ENCODE data around the gene AGRN.
"Not testable (repeated sequence)": the region's sequence is repeated elsewhere in the genome, so short reads cannot be mapped to it uniquely, and the experiment has no call there.

The AGRN gene

DNA sequence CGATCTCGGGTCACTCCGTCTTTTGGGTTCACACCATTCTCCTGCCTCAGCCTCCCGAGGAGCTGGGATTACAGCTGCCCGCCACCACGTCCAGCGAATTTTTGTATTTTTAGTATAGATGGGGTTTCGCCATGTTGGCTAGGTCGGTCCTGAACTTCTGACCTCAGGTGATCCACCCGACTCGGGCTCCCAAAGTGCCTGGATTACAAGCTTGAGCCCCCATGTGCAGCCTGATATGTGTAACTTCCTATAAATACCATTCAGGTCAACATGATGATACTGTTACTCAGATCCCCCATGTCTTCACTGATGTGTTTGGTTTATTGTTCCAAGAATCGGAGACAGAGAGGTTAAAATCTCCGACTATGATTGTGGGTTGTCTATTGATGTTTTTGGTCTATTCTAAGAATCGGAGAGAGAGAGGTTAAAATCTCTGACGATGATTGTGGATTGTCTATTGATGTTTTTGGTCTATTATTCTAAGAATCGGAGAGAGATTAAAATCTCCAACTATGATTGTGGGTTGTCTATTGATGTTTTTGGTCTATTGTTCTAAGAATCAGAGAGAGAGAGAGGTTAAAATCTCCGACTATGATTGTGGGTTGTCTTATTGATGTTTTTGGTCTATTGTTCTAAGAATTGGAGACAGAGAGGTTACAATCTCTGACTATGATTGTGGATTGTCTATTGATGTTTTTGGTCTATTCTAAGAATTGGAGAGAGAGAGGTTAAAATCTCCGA, 78.9 kb downstream of the AGRN start:
- DNase-seq, result no peak

DNA sequence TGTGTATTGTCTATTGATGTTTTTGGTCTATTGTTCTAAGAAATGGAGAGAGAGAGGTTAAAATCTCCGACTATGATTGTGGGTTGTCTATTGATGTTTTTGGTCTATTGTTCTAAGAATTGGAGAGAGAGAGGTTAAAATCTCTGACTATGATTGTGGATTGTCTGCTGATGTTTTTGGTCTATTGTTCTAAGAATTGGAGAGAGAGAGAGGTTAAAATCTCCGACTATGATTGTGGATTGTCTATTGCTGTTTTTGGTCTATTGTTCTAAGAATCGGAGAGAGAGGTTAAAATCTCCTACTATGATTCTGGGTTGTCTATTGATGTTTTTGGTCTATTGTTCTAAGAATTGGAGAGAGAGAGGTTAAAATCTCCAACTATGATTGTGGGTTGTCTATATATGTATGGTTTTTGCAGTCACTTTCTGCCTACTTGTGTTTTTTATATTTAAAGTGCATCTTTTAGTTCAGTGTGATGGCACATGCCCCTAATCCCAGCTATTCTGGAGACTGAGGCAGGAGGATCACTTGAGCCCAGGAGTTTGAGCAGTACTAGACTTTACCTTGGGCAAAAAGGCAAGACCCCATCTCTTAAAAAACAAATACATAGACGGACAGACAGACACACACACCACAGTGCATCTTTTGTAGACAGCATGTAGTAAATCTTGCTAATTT, 79.7 kb downstream of the AGRN start:
- DNase-seq, result no peak

DNA sequence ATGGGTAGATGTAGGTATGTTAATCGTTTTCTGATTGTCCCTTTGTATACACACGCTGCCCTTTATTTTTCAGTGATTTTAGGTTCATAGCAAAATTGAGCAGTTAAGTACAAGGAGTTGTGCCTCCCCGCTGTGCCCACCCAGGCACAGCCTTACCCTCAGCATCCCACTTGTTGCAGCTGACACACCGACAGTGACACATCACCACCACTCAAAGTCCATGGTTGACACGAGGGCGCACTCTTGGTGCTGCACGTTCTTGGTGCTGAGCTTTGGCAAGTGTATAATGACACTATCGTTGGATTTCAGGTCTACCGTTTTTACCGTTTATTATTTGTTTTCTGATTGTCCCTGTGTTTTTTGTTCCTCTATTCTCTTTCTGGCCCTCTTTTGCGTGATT, 80.4 kb downstream of the AGRN start:
- no peak for DNase-seq

DNA sequence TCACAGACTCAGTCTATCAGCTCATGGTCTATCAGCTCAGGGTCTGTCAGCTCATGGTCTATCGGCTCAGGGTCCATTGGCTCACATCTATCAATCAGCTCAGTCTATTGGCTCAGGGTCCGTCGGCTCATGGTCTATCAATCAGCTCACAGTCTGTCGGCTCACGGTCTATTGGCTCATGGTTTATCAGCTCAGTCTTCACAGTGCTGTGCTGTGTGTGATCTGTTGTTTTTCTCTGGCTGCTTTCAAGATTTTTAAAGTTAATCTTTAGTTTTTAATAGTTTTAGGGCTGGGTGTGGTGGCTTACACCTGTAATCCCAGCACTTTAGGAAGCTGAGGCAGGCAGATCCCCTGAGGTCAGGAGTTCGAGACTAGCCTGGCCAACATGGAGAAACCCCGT, 81.6 kb downstream of the AGRN start:
- DNase-seq, result no peak

DNA sequence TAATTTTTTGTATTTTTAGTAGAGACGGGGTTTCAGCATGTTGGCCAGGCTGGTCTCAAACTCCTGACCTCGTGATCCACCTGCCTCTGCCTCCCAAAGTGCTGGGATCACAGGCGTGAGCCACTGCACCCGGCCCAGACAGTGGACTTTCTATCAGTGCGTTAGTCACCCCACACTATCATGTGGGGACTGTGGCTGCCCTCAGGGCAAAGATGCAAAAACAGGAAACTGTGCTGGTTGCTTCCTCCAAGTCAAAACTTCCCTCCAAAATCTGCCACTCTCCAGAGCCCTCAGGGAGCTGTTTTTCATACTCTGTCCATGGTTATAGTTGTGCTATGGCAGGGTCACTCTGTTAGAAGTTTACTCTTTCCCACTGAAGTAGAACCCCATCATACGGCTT, 84.2 kb downstream of the AGRN start:
- not testable (repeated sequence) for DNase-seq
